ENCODE results near the gene CECR2. TPM values are rescaled to one million over a fixed set of nuclear protein-coding genes. Genes with fewer than 3 reads are reported as not detected.

Gene CECR2
- total RNA-seq, 1 donor from 2014 or later = not detected

DNA sequence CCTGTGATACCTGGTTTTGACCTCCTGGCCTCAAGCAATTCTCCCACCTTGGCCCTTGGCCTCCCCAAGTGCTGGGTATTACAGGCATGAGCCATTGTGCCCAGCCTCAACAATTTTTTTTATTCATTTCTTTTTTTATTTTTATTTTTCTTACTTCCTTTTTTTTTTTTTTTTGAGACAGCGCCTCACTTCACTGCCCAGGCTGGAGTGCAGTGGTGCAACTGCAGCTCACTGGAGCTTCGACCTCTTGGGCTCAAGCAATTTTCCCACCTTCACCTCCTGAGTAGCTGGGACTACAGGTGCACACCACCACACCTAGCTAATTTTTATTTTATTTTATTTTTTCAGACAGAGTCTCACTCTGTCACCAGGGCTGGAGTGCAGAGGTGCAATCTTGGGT is 25.5 kb upstream of the CECR2 start:
- H3K27me3 ChIP-seq (ENCODE audit: control insufficient read depth, insufficient read depth, low read length) = no peaks in the 10 kb centered on the region
- FAIRE-seq = no peak
- DNase-seq (ENCODE audit: low read depth) = no peak
- no peaks in the 10 kb centered on the region for H3K36me3 ChIP-seq (ENCODE audit: control insufficient read depth, insufficient read depth, low read length)
- no peak overlapping the region for H3K4me3 ChIP-seq (ENCODE audit: low read depth, low read length)
- TF ChIP-seq, protein P1, sequence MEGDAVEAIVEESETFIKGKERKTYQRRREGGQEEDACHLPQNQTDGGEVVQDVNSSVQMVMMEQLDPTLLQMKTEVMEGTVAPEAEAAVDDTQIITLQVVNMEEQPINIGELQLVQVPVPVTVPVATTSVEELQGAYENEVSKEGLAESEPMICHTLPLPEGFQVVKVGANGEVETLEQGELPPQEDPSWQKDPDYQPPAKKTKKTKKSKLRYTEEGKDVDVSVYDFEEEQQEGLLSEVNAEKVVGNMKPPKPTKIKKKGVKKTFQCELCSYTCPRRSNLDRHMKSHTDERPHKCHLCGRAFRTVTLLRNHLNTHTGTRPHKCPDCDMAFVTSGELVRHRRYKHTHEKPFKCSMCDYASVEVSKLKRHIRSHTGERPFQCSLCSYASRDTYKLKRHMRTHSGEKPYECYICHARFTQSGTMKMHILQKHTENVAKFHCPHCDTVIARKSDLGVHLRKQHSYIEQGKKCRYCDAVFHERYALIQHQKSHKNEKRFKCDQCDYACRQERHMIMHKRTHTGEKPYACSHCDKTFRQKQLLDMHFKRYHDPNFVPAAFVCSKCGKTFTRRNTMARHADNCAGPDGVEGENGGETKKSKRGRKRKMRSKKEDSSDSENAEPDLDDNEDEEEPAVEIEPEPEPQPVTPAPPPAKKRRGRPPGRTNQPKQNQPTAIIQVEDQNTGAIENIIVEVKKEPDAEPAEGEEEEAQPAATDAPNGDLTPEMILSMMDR (IDR thresholded peaks at IDR 0.05; ENCODE audit: insufficient read depth, low read length, severe bottlenecking) = no peak

DNA sequence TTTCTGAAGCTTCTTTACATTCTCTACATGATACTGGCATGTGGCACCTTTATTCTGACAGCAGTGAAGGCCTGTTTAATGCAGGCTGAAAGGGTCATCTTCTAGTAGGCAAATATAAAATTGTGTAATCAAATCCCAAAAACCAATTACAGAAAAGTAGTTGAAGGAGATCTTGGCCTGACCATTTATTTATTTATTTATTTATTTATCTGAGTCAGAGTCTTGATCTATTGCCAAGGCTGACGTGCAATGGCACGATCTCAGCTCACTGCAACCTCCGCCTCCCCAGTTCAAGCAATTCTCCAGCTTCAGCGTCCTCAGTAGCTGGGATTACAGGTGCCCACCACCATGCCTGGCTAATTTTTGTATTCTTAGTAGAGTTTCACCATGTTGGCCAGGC is 22.7 kb upstream of the CECR2 start:
- no peak overlapping the region for H3K4me3 ChIP-seq (ENCODE audit: low read depth, low read length)
- FAIRE-seq (no peak), DNase-seq (ENCODE audit: low read depth) (no peak)
- no peaks in the 10 kb centered on the region for H3K36me3 ChIP-seq (ENCODE audit: control insufficient read depth, insufficient read depth, low read length)
- TF ChIP-seq, protein P1 (IDR thresholded peaks at IDR 0.05; ENCODE audit: insufficient read depth, low read length, severe bottlenecking) = no peak
- H3K27me3 ChIP-seq (ENCODE audit: control insufficient read depth, insufficient read depth, low read length) = no peaks in the 10 kb centered on the region

DNA sequence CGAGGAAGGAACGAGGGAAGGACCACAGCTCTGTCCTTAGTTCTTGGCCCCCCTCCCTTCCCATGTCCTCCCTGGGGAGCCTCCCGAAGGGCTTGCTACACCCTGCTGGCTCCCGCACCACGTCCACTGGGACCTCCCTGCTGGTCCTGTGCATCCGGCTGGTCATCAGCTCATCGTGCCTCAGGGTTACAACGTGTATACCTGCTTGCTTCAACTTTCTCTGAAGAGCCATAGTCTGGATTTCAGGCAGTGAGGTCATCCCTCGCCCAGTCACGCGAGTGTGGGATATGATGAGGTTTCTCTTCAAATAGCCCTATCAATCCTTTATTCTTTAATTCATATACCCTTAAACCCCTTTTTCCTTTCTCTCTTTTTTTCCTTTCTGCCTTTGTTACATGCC is 21.5 kb upstream of the CECR2 start:
- Histone ChIP-seq H3K36me3 (ENCODE audit: control insufficient read depth, insufficient read depth, low read length) (no peaks in the 10 kb centered on the region), H3K27me3 (ENCODE audit: control insufficient read depth, insufficient read depth, low read length) (no peaks in the 10 kb centered on the region), H3K4me3 (ENCODE audit: low read depth, low read length) (no peak overlapping the region)
- TF ChIP-seq, protein P1 (IDR thresholded peaks at IDR 0.05; ENCODE audit: insufficient read depth, low read length, severe bottlenecking) = no peak
- FAIRE-seq (no peak), DNase-seq (ENCODE audit: low read depth) (no peak)

DNA sequence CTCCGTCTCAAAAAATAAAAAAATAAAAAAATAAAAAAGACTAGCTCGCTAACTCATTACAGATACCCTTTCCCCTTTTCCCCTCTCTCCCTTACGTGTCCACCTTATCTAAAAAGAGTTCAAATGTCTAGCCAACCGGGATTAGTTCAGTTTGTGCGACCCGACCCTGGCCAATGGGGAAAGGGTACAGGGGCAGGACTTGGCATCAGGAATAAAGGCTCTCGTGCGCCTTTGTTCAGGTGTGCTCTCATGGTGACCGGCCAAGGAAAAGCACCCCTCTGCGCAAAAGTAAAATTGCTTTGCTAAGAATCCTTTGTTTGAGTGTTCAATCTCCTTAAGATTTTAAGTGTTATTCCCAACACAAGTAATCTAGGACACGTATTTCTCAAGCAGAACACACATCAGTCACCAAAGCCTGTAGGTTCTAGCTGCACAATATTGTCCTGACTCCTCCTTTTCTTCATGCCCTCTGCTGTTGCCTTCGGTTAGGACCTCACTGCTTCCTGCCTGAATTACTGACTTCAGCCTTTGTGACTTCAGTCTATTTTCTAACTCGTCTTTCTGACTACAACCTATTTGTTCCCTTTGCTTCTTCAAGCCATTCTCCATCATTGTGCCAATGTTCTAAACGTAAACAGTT is 20.7 kb upstream of the CECR2 start:
- FAIRE-seq (no peak), DNase-seq (ENCODE audit: low read depth) (no peak)
- no peaks in the 10 kb centered on the region for H3K27me3 ChIP-seq (ENCODE audit: control insufficient read depth, insufficient read depth, low read length)
- no peak overlapping the region for H3K4me3 ChIP-seq (ENCODE audit: low read depth, low read length)
- TF ChIP-seq, protein P1 (IDR thresholded peaks at IDR 0.05; ENCODE audit: insufficient read depth, low read length, severe bottlenecking) = no peak
- H3K36me3 ChIP-seq (ENCODE audit: control insufficient read depth, insufficient read depth, low read length) = no peaks in the 10 kb centered on the region

DNA sequence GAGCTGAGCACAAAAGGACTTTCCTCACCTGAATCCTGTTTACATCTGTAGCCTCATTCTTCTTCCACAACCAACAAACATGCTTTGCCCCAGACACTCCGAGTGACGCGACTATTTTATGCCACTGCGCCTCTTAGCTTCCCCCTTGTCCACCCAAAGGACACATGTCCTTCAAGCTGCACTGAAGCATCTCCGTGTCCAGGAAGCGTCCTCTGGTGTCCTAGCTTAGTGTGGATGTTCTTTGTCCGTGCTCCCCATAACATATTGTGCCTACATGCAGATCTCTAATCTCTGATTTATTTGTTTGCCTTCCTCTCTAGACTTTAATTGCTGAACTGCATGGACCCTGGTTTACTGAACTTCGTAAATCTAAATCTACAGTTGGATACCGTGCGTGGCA is 20.1 kb upstream of the CECR2 start:
- no peak for FAIRE-seq
- H3K27me3 ChIP-seq (ENCODE audit: control insufficient read depth, insufficient read depth, low read length) = no peaks in the 10 kb centered on the region
- TF ChIP-seq, protein P1 (IDR thresholded peaks at IDR 0.05; ENCODE audit: insufficient read depth, low read length, severe bottlenecking) = no peak
- no peak overlapping the region for H3K4me3 ChIP-seq (ENCODE audit: low read depth, low read length)
- no peaks in the 10 kb centered on the region for H3K36me3 ChIP-seq (ENCODE audit: control insufficient read depth, insufficient read depth, low read length)
- no peak for DNase-seq (ENCODE audit: low read depth)

DNA sequence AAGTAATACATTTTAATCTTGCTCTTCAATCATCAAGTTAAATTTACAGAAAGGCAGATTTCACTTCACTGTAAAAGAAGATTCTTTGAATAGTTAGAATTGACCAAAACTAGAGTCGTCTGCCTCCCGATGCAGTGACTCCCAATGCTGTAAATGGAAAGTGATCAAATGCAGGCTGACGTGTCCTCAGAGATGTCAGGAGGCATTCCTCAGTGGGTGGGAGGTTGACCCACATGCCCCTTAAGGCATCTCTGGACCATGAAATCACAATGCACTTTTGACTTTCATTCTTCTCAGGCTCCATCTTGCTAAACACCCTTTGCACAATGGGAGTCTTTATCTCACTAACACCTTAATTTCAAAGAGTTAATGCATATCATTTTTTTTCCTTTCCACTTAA is 19.0 kb upstream of the CECR2 start:
- Histone ChIP-seq H3K36me3 (ENCODE audit: control insufficient read depth, insufficient read depth, low read length) (no peaks in the 10 kb centered on the region), H3K4me3 (ENCODE audit: low read depth, low read length) (no peak overlapping the region), H3K27me3 (ENCODE audit: control insufficient read depth, insufficient read depth, low read length) (no peaks in the 10 kb centered on the region)
- no peak for DNase-seq (ENCODE audit: low read depth)
- TF ChIP-seq, protein P1 (IDR thresholded peaks at IDR 0.05; ENCODE audit: insufficient read depth, low read length, severe bottlenecking) = no peak
- FAIRE-seq = no peak
